ENCODE results near the gene CATSPER4. TPM values are rescaled to one million over a fixed set of nuclear protein-coding genes. Genes with fewer than 3 reads are reported as not detected.
"Not testable (repeated sequence)": the region's sequence is repeated elsewhere in the genome, so short reads cannot be mapped to it uniquely, and the experiment has no call there.

The CATSPER4 gene
- total RNA-seq, 1 experiment from 2014 or later, result not detected

DNA sequence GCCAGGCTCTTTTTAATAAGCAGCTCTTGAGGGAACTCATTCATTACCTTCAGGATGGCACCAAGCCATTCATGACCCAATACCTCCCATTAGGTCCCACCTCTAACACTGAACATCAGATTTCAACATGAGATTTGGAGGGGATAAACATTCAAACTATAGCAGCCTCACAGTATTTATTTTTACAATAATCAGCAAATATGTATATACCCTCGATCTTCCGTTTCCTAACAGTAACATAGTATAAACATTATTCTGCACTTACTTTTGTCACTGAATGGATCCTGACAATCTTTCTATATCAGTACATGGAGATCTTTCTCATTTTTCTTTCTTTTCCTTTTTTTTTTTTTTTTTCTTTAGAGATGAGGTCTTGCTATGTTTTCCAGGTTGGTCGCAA is 5.4 kb downstream of the CATSPER4 start:
- no peak for DNase-seq (ENCODE audit: low spot score)

DNA sequence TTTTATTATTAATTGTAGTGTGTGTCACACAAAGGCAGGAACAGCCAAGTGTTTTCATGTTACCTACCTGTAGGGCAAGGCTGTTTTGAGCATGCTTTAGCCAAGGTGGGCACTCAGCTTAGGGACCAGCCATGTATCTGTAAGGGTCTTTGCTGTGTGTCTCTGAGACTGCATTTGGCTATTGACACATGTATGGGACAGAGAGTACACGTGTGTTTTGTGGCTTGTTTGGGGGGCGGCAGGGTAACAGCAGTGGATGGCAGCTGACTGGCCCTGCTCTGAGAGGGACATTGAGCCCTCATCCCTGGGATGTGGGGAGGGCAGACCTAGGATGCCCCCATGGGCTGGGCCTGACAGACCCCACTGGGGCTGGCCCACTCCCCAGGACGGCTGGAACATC is 6.9 kb downstream of the CATSPER4 start:
- DNase-seq (ENCODE audit: low spot score), result no peak

DNA sequence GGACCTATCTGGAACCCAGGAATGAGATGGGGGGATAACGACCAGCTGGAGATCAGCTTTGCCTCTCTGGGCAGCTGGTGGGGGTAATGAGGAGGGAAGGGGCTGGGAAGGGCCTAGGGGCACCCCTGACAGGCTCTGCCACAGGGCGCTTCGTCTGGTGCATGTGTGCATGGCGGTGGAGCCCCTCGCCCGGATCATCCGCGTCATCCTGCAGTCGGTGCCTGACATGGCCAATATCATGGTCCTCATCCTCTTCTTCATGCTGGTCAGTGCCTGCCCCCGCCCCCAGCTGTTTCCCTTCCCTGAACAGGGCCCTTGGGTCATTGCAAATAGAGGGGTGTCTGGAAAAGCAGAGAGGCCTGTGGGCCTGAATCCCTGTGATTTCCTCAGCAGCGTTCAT is 7.4 kb downstream of the CATSPER4 start:
- DNase-seq (ENCODE audit: low spot score), result no peak

DNA sequence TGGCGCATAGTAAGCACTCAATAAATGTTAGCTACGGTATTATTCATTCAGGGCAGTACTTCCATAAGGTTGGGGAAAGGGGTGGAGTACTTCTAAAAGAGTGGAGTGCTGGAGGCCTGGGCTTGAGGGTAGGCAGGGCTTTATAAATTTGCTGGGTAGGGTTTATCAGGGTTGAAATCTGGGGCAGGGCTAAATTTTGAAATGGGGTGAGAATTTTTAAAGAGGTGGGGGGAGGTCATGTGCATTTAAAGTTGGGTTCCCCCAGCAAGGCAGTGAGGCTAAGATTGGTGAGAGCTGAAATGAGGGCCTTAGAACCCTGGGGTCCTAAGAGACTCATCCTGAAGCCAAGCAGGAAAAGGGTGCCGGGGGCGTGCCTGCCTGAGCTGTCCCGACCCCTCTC is 10.0 kb downstream of the CATSPER4 start:
- no peak for DNase-seq (ENCODE audit: low spot score)

DNA sequence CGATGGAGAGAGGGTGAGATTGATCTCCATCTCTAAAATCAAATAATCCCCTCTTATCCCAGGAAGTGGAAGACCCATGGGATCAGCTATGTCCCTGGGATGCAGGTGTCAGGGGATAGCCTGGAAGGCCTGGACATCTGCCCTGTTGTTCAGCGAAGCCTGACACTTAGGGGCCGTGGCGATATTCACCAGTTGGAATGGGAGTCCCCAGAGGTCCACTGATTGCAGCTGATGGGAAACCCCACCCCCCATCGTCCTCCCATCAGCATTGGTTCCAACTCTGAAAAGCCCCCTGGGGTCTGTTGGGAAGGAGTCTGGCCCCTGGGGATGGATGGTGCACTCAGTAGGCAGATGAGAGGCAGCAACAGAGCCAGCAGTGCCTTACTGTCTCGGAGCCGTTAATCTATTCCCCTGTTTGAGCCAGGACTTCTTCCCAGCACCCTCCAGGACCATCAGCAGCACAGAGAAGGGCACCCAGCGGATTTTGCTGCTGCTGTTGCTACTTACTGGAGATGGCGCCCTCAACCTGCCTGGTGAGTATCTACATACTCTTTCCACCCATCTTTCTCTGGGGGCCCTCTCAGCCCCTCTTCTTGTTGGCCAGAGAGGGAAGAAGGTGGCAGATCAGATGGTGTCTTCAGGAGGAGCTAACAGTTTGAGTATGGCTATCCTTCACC is 13.4 kb downstream of the CATSPER4 start:
- DNase-seq (ENCODE audit: low spot score), result no peak

DNA sequence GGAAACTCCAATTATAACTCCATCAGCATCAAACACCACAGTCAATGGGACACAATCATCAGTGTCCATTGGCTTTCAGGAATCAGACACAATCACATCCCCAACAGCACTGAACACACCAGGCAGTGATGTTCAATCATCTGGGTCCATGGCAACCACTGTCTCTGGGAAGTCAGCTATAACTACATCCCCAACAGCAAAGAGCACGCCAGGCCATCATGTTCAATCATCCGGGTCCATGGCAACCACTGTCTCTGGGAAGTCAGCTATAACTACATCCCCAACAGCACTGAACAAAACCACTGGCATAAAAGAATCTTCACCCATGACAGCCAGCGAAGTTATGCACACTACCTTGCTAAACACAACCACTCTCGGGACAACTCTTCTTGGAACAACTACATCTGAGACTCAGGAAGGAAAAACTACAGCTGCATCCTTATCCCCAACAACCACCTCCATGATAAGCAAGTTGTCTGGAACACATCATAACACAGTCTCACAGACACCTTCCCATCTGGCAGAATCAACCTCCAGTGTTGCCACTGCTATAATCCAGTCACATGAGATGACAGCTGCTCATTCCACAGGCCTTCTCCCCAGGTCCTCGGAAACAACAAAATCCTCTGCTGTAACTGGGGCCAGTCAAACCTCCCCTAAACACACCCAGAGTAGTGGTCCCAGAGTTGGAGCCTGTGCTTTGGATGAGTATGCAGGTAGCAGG is 19.9 kb downstream of the CATSPER4 start:
- no peak for DNase-seq (ENCODE audit: low spot score)

- DNase-seq (ENCODE audit: low spot score), result no peak
Observed at GRCh38 chr1:26212726-26213125, 22.3 kb downstream of the CATSPER4 start.

DNA sequence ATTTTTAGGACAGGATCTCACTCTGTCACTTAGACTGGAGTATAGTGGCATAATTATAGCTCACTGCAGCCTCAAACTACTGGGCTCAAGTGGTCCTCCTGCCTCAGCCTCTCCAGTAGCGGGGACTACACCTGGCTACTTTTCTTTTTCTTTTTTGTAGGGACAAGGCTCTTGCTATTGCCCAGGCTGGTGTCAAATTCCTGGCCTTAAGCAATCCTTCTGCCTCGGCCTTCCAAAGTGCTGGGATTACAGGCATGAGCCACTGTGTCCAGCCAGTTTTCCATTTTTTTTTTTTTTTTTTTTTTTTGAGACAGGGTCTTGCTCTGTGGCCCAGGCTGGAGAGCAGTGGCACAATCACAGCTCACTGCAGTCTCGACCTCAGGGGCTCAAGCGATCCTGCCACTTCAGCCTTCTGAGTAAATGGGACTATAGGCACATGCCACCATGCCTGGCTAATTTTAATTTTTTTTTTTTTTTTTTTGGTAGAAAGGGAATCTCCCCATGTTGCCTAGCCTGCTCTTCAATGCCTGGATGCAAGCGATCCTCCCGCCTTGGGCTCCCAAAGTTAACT is 23.0 kb downstream of the CATSPER4 start:
- DNase-seq (ENCODE audit: low spot score), result no peak

DNA sequence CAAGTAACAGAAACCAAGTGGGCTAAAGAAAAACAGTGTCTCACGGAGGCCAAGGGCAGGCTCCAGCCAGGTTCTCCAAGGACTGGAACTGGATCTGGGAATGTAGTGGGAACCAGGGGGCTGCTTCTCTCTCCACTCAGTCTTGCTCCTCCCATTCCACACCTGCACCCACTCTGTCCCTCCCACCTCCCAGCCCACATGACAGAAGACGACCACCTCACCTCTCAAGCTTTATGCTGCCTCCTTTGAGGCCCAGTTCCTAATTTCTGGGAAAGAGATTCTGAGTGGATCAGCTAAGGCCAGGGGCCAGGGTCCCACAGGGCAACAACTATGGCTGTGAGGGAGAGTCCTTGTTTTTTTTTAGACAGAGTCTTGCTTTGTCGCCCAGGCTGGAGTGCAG is 24.8 kb downstream of the CATSPER4 start:
- DNase-seq (ENCODE audit: low spot score), result no peak

DNA sequence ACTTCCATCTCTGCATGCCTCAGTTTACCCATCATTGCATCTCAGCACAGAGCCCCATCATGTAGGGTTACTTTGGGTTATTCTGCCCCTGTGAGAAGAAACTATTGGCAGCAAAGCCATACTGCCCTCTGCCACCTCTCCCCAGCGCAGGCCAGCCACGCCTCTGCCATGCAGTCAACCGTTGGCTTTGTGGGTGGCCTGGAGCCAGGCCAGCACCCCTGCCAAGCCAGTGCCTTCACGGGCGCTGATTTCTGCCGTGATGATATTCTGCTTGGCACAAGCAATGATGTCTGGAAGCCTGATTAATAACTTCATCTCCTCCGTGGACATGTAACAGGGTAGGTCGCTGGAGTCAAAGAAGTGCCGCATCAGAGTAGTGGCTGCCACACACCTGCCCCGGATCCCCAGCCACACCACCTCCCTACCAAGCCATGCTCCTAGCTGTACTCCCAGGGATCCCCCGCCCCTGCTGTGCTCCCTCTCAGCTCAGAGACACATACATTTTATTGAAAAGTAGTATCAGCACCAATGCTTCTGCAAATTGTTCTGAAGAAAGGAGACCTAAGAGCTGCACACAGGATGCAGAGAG is 28.6 kb downstream of the CATSPER4 start:
- peak; percentile 21 for DNase-seq (ENCODE audit: low spot score)

DNA sequence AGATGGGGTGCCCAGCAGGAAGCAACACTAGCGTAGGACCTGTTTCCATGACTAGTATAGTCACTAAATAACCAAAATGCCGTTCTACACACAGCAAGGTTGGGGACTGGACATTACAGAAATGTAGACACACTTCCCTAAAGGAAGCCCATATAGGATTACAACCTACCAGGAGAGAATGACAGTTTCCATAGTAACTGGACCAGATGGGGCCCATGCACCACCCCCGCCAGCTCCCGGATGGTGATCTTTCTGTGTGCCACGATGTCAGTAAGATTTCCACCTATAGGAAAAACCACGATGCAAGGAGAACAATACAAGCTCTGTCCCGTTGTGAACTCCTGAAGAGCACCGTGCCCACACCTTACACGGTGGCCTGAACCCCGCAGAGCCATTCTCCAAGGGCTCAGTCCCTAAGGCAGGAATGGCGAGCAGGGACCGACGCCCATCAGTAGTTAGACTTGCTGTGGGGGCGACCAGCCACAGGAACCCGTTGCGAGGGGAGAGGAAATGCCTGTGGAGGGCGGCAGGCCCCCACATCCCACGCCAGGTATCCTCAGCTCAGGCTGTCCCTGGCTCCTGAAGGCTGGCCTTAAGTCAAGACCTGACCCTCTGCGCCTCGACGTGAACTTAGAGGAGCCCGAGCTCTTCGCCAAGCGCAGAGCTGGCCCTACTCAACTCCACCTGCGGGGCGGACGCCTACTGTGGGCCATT is 30.0 kb downstream of the CATSPER4 start:
- DNase-seq (ENCODE audit: low spot score), result no peak

GRCh38 chr1:26221094-26221493 is 30.7 kb downstream of the CATSPER4 start:
- no peak for DNase-seq (ENCODE audit: low spot score)

DNA sequence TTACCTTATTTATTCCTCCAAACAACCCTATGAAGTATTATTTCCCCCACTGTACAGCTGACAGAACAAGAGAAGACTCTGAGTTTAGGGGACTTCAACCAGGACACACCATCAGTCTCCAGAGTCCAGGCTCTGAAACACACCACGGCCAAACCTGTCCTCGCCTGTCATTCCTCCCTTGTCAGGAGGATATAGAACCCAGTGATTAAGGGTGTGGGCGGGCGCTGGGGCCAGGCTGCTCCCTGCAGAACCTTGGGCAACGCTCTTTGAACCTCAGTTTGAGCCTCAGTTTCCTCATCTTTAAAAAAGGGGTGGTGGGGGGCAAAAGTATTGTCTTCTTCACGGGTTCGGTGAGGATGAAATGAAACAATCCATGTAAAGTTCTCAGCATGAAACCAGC is 34.2 kb downstream of the CATSPER4 start:
- DNase-seq (ENCODE audit: low spot score), result no peak

DNA sequence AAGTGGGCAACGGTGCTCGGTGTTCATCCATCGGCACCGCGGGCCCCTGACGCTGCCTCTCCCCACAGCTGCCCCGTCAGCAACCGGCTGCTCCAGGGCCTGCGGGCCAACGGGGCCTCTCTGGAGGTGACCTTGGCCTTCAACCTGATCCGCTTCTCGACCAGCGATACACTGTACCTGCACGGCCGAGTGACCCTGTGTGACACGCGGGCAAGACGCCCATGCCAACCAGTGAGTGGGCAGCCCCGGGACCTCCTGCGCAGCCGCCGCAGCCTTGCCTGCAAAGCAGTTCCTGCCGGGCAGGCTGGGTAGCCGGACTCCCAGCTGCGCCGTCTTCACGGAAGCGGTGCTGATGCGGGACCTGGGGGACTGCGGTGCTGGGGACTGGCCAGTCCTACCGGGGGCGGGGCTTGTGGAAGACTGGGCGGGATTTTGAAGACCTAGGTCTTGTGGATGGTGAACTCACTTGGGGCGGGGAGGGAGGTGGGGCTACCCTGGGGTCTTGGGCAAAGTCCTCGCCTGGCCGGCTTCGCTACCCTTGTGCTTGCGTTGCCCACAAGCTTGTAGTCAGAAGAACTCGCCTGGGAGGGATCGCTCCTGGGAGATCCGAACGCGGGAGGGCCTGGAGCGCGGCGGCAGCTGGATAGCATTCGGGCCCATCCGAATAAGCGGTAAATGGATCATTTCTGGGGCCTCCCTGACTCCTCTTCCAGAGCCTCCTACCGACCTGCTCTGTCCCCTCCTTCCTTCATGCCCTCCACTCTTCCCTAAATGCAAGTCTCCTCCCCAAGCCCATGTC is 34.8 kb downstream of the CATSPER4 start:
- no peak for DNase-seq (ENCODE audit: low spot score)

DNA sequence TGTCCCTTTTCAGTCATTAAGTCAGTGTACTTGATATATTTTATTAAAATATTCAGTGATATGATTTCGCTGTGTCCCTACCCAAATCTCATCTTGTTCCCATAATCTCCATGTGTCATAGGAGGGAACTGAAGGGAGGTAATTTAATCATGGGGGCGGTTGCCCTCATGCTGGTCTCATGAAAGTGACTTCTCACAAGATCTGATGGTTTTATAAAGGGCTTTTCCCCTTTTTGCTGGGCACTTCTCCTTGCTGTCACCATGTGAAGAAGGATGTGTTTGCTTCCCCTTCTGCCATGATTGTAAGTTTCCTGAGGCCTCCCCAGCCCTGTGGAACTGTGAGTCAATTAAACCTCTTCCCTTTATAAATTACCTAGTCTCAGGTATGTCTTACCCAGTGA is 40.3 kb downstream of the CATSPER4 start:
- DNase-seq (ENCODE audit: low spot score), result not testable (repeated sequence)

- peak; percentile 89 for DNase-seq (ENCODE audit: low spot score)
Observed at GRCh38 chr1:26233903-26234643, 43.7 kb downstream of the CATSPER4 start, which contains the start of gene CEP85. CEP85 (plus strand) TSS chr1:26234200; CDS start chr1:26239784, 5,584 bp downstream.

DNA sequence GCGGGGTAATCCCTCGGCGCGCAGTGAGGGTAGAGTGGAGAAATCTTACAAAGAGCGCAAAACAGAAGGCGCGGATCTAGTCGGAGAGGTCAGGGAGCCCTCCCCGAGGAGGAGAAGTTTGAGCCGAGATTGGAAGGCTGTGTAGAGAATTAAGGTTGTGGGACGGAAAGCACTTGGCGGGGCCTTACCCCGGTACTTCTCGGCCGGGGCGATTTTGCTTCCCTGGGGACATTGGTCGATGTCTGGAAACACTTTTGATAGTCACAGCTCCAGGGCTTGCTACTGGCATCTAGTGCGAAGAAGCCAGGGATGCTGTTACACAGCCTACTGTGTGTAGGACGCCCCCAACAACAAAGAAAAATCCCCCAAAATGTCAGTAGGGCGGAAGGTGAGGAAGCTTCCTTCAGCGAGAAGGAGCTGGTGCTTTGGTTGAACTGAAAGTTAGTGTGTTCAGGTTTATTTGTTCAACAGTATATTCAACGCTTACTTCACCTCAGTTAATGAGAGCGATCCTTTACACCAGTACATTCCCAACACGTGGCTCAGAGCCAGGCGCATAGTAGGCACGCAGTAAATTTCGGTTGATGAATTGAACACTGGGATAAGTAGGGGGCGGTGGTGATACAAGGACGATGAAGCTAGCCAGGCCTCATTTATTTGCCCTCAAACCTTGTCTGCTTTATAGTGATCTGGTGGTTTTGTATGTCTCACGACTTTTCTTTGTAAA is 44.4 kb downstream of the CATSPER4 start:
- peak; percentile 8 for DNase-seq (ENCODE audit: low spot score)

- DNase-seq (ENCODE audit: low spot score), result peak; percentile 23
Observed at GRCh38 chr1:26237230-26237966, 47.0 kb downstream of the CATSPER4 start.

DNA sequence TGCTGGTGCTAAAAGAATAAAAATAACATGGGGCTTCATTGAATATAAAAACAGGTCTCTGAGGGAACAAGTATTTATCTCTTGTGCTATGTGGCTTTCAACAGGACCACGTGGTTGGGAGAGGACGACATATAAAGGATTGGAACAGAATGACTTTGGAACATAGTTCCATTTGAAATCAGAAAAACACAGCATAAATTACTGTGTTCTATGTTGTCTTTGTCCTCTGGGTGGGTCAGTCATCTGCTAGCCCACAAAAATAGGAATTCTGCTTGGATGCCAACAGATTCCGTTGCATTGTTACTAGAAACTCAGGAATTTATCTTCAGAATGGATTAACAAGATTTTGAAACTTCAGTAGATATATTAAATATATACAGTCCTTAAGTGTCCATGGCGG is 49.5 kb downstream of the CATSPER4 start:
- DNase-seq (ENCODE audit: low spot score), result peak; percentile 24
